ENCODE measurements around the gene TBC1D17.

DNA sequence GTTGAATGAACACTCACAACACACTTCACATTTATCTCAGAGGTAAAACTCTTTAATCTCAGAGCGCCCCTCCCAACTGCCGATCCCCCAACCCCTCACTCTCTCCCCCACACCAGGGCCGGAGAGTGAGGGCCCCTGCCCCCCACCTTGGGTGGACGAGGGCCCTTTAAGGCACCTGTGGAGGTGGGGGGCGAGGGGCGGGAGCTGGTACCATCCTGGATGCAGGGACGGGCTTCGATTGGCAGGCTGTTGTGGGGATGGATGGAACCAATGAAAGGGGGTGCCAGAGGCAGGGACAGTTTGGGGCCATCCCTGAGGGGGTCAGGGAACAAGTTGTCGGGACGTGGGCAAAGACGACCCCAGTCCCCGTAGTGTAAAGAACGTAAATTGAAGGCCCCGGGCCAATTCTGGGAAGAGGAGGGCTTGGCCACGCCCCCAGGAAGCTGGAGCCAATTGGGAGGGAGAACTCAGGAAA lies 8.5 kb upstream of the TBC1D17 start:
- TF ChIP-seq, protein P1, sequence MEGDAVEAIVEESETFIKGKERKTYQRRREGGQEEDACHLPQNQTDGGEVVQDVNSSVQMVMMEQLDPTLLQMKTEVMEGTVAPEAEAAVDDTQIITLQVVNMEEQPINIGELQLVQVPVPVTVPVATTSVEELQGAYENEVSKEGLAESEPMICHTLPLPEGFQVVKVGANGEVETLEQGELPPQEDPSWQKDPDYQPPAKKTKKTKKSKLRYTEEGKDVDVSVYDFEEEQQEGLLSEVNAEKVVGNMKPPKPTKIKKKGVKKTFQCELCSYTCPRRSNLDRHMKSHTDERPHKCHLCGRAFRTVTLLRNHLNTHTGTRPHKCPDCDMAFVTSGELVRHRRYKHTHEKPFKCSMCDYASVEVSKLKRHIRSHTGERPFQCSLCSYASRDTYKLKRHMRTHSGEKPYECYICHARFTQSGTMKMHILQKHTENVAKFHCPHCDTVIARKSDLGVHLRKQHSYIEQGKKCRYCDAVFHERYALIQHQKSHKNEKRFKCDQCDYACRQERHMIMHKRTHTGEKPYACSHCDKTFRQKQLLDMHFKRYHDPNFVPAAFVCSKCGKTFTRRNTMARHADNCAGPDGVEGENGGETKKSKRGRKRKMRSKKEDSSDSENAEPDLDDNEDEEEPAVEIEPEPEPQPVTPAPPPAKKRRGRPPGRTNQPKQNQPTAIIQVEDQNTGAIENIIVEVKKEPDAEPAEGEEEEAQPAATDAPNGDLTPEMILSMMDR (conservative IDR thresholded peaks at IDR 0.05; ENCODE audit: low read depth, low read length), result no peak
- TF ChIP-seq EZH2 (IDR thresholded peaks at IDR 0.05; ENCODE audit: borderline replicate concordance, low read depth, low read length, poor library complexity, severe bottlenecking), result no peak
